Smooth muscle cell (in vitro differentiated cells): ENCODE measurements around the gene KIRREL1. TPM values are rescaled to one million over a fixed set of nuclear protein-coding genes. Genes with fewer than 3 reads are reported as not detected.

ENCODE experiments used
- DNase-seq: peaks from one replicate; lab custom pipeline; 2025; ENCODE audit not compliant: unreplicated experiment; lab: John Stamatoyannopoulos, UW
- H2AFZ ChIP-seq: fragments of 200-600 bp; sonication (generic); 2 replicates; pipeline ENCODE4 v1.6.0; 2016; ENCODE audit warnings: antibody characterized with exemption, low read depth, mild to moderate bottlenecking
- H3F3A ChIP-seq: fragments of 200-600 bp; sonication (generic); 2 replicates; pipeline ENCODE4 v1.6.0; 2017; ENCODE audit warnings: antibody characterized with exemption, low read depth
- H3K27ac ChIP-seq: fragments of 200-600 bp; sonication (generic); 2 replicates; pipeline ENCODE4 v1.5.1; 2016; ENCODE audit warnings: low read depth, mild to moderate bottlenecking
- H3K27me3 ChIP-seq: fragments of 200-600 bp; sonication (generic); 2 replicates; pipeline ENCODE4 v1.6.1; 2016; ENCODE audit warnings: low read depth, mild to moderate bottlenecking
- H3K36me3 ChIP-seq: fragments of 200-600 bp; sonication (generic); 2 replicates; pipeline ENCODE4 v1.5.1; 2016; ENCODE audit warnings: low read depth
- H3K4me1 ChIP-seq: fragments of 200-600 bp; sonication (generic); 2 replicates; pipeline ENCODE4 v1.5.1; 2016; ENCODE audit warnings: low read depth
- H3K4me2 ChIP-seq: fragments of 200-600 bp; sonication (generic); 2 replicates; pipeline ENCODE4 v1.6.0; 2016; ENCODE audit warnings: mild to moderate bottlenecking
- H3K4me3 ChIP-seq: fragments of 200-600 bp; sonication (generic); 2 replicates; pipeline ENCODE4 v1.5.1; 2016; ENCODE audit warnings: mild to moderate bottlenecking
- H3K79me2 ChIP-seq: fragments of 200-600 bp; sonication (generic); 2 replicates; pipeline ENCODE4 v1.6.0; 2016; ENCODE audit warnings: low read depth, mild to moderate bottlenecking
- H3K9ac ChIP-seq: fragments of 200-600 bp; sonication (generic); 2 replicates; pipeline ENCODE4 v1.6.0; 2016; ENCODE audit warnings: low read depth
- H3K9me3 ChIP-seq: fragments of 200-600 bp; sonication (generic); replicated peaks from 2 replicates; pipeline ENCODE4 v1.5.1; 2016; ENCODE audit warnings: low read depth
- H4K20me1 ChIP-seq: fragments of 200-600 bp; sonication (generic); 2 replicates; pipeline ENCODE4 v1.6.0; 2016; ENCODE audit warnings: low read depth
- WGBS: methylation state at CpG from one replicate; pipeline ENCODE4 v1.1.7; 2016; ENCODE audit warnings: low lambda C conversion rate; 5-methylcytosine and 5-hydroxymethylcytosine counted together
- polyA plus RNA-seq: library from polyadenylated mRNA; unstranded; fragments of >200 nt; fragmentation: Nextera tagmentation; extraction: Ambion mirVana; gene quantifications from 2 replicates; pipeline ENCODE4 v1.2.1, GENCODE V29; 2016
- total RNA-seq: library from RNA; depleted of rRNA; stranded (reverse); fragments of >200 nt; gene quantifications from 2 replicates; pipeline ENCODE4 v1.2.3, GENCODE V29; 2014
- TF ChIP-seq, protein P1 (sequence below): fragments of 200-600 bp; sonication (generic); IDR thresholded peaks from 2 replicates; pipeline ENCODE4 v1.5.1; 2017; ENCODE audit warnings: borderline replicate concordance, mild to moderate bottlenecking, antibody characterized with exemption; ENCODE audit not compliant: insufficient read depth, poor library complexity, severe bottlenecking

The KIRREL1 gene
- total and polyA plus RNA-seq, 2 experiments from 2014 or later: 40.9 to 58.4 TPM

DNA sequence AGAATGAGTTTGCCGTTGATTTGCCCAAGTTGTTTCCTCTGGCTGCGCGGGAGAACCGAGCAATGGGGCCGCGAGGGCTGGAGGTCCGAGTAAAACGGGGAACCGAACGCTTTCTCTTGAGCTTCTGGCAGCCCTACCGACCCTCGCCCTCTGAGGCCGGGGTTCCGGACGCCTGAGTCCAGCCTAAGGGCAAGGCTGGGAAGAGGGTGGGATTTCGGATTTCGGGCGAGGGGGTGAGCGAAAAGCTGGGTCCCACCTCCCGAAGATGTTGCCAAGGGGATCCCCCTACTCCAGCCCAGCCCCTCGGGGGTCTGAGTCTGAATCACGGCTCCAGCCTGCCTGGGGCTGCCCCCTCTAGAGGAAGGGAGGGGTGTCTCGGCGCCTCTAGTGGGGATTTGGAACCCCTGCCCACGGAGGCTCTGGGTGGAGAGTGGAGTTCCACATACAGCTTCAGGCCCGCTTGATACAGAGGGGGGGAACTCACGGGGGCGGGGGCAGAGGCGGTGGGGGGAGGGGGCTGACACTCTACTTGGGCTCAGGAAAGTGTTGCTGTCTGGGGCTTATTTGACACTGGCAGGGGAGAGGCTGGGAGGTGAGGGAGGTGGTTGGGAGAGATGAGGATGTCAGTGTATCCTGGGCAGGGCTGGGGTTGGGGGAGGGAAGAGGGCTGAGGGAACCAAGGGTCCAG lies 617 bp downstream of the KIRREL1 start:
- Histone ChIP-seq H3K4me1 (peaks cover 28% of the 10 kb centered on the region), H3K9ac (peak overlapping the region; percentile 90), H3K27me3 (peaks cover 6% of the 10 kb centered on the region), H3K9me3 (no peaks in the 10 kb centered on the region), H3F3A (peaks cover 12% of the 10 kb centered on the region), H4K20me1 (peaks cover 37% of the 10 kb centered on the region), H3K27ac (peak overlapping the region; percentile 72), H2AFZ (peak overlapping the region; percentile 96), H3K79me2 (peaks cover 60% of the 10 kb centered on the region), H3K4me3 (peak overlapping the region; percentile 100), H3K4me2 (peak overlapping the region; percentile 99), H3K36me3 (no peaks in the 10 kb centered on the region)
- TF ChIP-seq, protein P1, sequence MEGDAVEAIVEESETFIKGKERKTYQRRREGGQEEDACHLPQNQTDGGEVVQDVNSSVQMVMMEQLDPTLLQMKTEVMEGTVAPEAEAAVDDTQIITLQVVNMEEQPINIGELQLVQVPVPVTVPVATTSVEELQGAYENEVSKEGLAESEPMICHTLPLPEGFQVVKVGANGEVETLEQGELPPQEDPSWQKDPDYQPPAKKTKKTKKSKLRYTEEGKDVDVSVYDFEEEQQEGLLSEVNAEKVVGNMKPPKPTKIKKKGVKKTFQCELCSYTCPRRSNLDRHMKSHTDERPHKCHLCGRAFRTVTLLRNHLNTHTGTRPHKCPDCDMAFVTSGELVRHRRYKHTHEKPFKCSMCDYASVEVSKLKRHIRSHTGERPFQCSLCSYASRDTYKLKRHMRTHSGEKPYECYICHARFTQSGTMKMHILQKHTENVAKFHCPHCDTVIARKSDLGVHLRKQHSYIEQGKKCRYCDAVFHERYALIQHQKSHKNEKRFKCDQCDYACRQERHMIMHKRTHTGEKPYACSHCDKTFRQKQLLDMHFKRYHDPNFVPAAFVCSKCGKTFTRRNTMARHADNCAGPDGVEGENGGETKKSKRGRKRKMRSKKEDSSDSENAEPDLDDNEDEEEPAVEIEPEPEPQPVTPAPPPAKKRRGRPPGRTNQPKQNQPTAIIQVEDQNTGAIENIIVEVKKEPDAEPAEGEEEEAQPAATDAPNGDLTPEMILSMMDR: peak; percentile 14
- DNase-seq: no peak
- 2% methylated on average over 23 of the region's 29 CpGs for WGBS

DNA sequence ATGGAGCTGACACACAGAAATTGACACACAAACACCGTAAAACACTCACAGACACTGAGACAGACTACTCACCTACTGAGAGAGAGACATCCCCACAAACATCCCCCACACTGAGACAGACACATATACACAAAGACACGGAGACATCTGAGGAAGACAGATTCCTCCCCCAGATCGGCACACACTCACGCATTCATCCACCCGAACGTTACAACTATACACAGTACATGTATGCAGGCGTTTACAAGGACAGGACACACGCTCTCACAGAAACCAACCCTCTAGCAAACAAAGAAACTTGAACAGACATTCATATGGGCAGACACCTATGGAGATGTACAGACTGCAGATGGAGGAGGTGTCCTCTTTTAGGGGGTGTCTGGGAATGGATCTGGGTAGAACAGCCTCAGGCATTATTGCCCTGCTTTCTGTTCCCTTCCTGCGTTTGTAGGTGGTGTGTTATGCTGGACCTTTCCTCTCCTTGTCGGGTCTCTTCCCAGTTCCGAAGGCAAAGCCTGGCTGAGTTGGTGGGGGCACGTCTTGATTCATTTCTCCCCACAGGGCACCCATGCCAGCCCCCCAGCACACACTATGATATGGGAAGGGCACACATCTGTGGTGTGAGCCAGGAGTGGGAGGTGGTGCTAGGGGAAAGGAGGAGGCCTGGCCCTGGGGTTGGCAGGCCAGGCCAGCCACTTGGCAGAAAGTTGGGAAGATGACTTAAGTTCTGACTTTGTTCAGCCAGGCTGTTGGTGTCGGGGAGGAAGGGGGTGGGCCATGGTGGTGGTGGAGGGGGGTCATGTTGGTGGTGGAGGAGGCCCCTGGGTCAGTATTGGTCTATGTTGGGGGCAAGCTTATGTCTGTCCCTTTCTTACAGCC lies 1.5 kb downstream of the KIRREL1 start:
- Histone ChIP-seq H2AFZ (peak overlapping the region; percentile 2), H3K36me3 (no peaks in the 10 kb centered on the region), H3K4me2 (peak overlapping the region; percentile 99), H4K20me1 (peaks cover 46% of the 10 kb centered on the region), H3K4me3 (peak overlapping the region; percentile 100), H3K4me1 (peaks cover 35% of the 10 kb centered on the region), H3K27me3 (no peaks in the 10 kb centered on the region), H3K27ac (peak overlapping the region; percentile 72), H3K9ac (peak overlapping the region; percentile 90), H3K9me3 (no peaks in the 10 kb centered on the region), H3F3A (peaks cover 19% of the 10 kb centered on the region), H3K79me2 (peaks cover 69% of the 10 kb centered on the region)
- WGBS: 12% methylated on average over 12 of the region's 13 CpGs
- DNase-seq: no peak
- TF ChIP-seq, protein P1: no peak

DNA sequence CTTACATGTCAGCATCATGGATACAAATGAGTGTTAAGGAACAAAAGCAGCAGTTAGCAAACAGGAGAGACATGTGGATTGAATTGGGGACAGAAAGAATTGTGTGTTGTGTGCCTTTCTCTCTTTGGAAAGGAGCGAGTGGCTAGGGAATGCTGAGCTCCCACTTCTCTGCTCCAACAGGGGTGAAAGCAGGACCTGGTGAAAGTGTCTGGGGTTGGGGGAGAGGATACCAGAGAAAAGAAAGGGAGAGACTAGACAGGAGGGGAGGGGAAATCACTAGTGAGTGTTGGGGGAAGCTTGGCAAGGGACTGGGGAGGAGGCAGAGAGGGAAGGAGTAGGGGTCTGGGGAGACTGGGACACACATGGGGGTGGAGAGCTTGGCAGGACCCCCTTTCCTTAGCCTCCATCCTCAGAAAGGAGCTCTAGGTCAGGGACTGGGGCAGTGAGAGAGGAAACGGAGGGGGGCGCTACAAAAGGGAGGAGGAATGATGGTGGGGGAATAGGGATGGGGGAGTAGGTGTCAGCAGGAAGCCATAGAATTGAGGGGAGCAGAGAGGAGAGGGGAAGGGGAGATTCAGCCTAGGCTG lies 2.2 kb downstream of the KIRREL1 start:
- TF ChIP-seq, protein P1: no peak
- Histone ChIP-seq H3K9ac (peak overlapping the region; percentile 90), H3F3A (peaks cover 20% of the 10 kb centered on the region), H3K27me3 (no peaks in the 10 kb centered on the region), H4K20me1 (peaks cover 53% of the 10 kb centered on the region), H2AFZ (no peak overlapping the region), H3K4me3 (peak overlapping the region; percentile 100), H3K4me2 (peak overlapping the region; percentile 99), H3K27ac (peak overlapping the region; percentile 72), H3K4me1 (peaks cover 41% of the 10 kb centered on the region), H3K9me3 (no peaks in the 10 kb centered on the region), H3K79me2 (peaks cover 76% of the 10 kb centered on the region), H3K36me3 (no peaks in the 10 kb centered on the region)
- 35% methylated on average over 1 of the region's 3 CpGs for WGBS
- no peak for DNase-seq
